Measurements from ENCODE around the gene KHDRBS2.

KHDRBS2 gene

GRCh38 chr6:61935242-61935846 is 350.7 kb downstream of the KHDRBS2 start:
- no peak for TF ChIP-seq SIN3A (IDR thresholded peaks at IDR 0.05; ENCODE audit: borderline replicate concordance, insufficient read depth, low read length)
- TF ChIP-seq TAF1 (IDR thresholded peaks at IDR 0.05; ENCODE audit: borderline replicate concordance, insufficient read depth, low read length): no peak
- TF ChIP-seq REST (IDR thresholded peaks at IDR 0.05; ENCODE audit: insufficient read depth in 1 of 2, low read depth in 2 of 2, low read length in 2 of 2): no peak
- TF ChIP-seq POLR2AphosphoS5 (IDR thresholded peaks at IDR 0.05; ENCODE audit: low read depth, low read length): no peak
- no peak for TF ChIP-seq FOXP2 (optimal IDR thresholded peaks at IDR 0.05; ENCODE audit: borderline replicate concordance, extremely low read depth, extremely low read length, insufficient read depth)

- TF ChIP-seq REST (IDR thresholded peaks at IDR 0.05; ENCODE audit: insufficient read depth in 1 of 2, low read depth in 2 of 2, low read length in 2 of 2): no peak
- no peak for TF ChIP-seq SIN3A (IDR thresholded peaks at IDR 0.05; ENCODE audit: borderline replicate concordance, insufficient read depth, low read length)
- no peak for TF ChIP-seq POLR2AphosphoS5 (IDR thresholded peaks at IDR 0.05; ENCODE audit: low read depth, low read length)
Measured at GRCh38 chr6:61909486-61909885, 376.5 kb downstream of the KHDRBS2 start.

- TF ChIP-seq POLR2AphosphoS5 (IDR thresholded peaks at IDR 0.05; ENCODE audit: low read depth, low read length) (no peak), FOXP2 (optimal IDR thresholded peaks at IDR 0.05; ENCODE audit: borderline replicate concordance, extremely low read depth, extremely low read length, insufficient read depth) (no peak), SIN3A (IDR thresholded peaks at IDR 0.05; ENCODE audit: borderline replicate concordance, insufficient read depth, low read length) (no peak), TAF1 (IDR thresholded peaks at IDR 0.05; ENCODE audit: borderline replicate concordance, insufficient read depth, low read length) (no peak)
Measured at GRCh38 chr6:61901748-61902147, 384.3 kb downstream of the KHDRBS2 start.

- TF ChIP-seq SIN3A (IDR thresholded peaks at IDR 0.05; ENCODE audit: borderline replicate concordance, insufficient read depth, low read length) (no peak), FOXP2 (optimal IDR thresholded peaks at IDR 0.05; ENCODE audit: borderline replicate concordance, extremely low read depth, extremely low read length, insufficient read depth) (no peak), REST (IDR thresholded peaks at IDR 0.05; ENCODE audit: insufficient read depth in 1 of 2, low read depth in 2 of 2, low read length in 2 of 2) (no peak), POLR2AphosphoS5 (IDR thresholded peaks at IDR 0.05; ENCODE audit: low read depth, low read length) (no peak)
Measured at GRCh38 chr6:61894536-61894935, 391.5 kb downstream of the KHDRBS2 start.

GRCh38 chr6:61887423-61887822 is 398.6 kb downstream of the KHDRBS2 start:
- TF ChIP-seq TAF1 (IDR thresholded peaks at IDR 0.05; ENCODE audit: borderline replicate concordance, insufficient read depth, low read length): no peak
- no peak for TF ChIP-seq FOXP2 (optimal IDR thresholded peaks at IDR 0.05; ENCODE audit: borderline replicate concordance, extremely low read depth, extremely low read length, insufficient read depth)
- TF ChIP-seq REST (IDR thresholded peaks at IDR 0.05; ENCODE audit: insufficient read depth in 1 of 2, low read depth in 2 of 2, low read length in 2 of 2): no peak
- no peak for TF ChIP-seq POLR2AphosphoS5 (IDR thresholded peaks at IDR 0.05; ENCODE audit: low read depth, low read length)
- TF ChIP-seq SIN3A (IDR thresholded peaks at IDR 0.05; ENCODE audit: borderline replicate concordance, insufficient read depth, low read length): no peak

All from PFSK-1 (cell line).